HG03575 (cell line): ENCODE data around the gene TSHB.
"Not testable (repeated sequence)": the region's sequence is repeated elsewhere in the genome, so short reads cannot be mapped to it uniquely, and the experiment has no call there.

ENCODE experiments used
- ATAC-seq: cut with Tn5 transposase; IDR thresholded peaks from one replicate; pipeline ENCODE4 v1.9.1; 2021; ENCODE audit not compliant: unreplicated experiment, insufficient number of reproducible peaks, low FRiP score; ENCODE audit errors: extremely low read depth

TSHB gene

GRCh38 chr1:115029526-115029925 lies at the start of gene TSHB:
TSHB (plus strand) TSS chr1:115029826; CDS start chr1:115033363, 3,537 bp downstream.
- ATAC-seq, result no peak

- no peak for ATAC-seq
These were observed 47.4 kb upstream of the TSHB start for GRCh38 chr1:114982251-114982650.

GRCh38 chr1:114986286-114986685 lies 43.3 kb upstream of the TSHB start:
- no peak for ATAC-seq

- no peak for ATAC-seq
These were observed 41.5 kb upstream of the TSHB start for GRCh38 chr1:114988095-114988494.

GRCh38 chr1:114997510-114998289 lies 31.9 kb upstream of the TSHB start:
- no peak for ATAC-seq

GRCh38 chr1:115006191-115006590 lies 23.4 kb upstream of the TSHB start:
- no peak for ATAC-seq

- ATAC-seq, result no peak
These were observed 17.6 kb upstream of the TSHB start for GRCh38 chr1:115012006-115012405.

- no peak for ATAC-seq
These were observed 17.2 kb upstream of the TSHB start for GRCh38 chr1:115012434-115012833.

GRCh38 chr1:115013792-115014191 lies 15.8 kb upstream of the TSHB start:
- no peak for ATAC-seq

GRCh38 chr1:115019549-115019948 lies 10.1 kb upstream of the TSHB start:
- not testable (repeated sequence) for ATAC-seq

GRCh38 chr1:115021145-115021544 lies 8.5 kb upstream of the TSHB start:
- no peak for ATAC-seq

- no peak for ATAC-seq
These were observed 6.0 kb upstream of the TSHB start for GRCh38 chr1:115023593-115023992.

GRCh38 chr1:115031595-115031994 lies 2.0 kb downstream of the TSHB start:
- ATAC-seq, result no peak

GRCh38 chr1:115035652-115036051 lies 6.0 kb downstream of the TSHB start:
- no peak for ATAC-seq

GRCh38 chr1:115036814-115037507 lies 7.3 kb downstream of the TSHB start:
- no peak for ATAC-seq

GRCh38 chr1:115040501-115040900 lies 10.9 kb downstream of the TSHB start:
- no peak for ATAC-seq

GRCh38 chr1:115041654-115042053 lies 12.0 kb downstream of the TSHB start:
- no peak for ATAC-seq

GRCh38 chr1:115046751-115047150 lies 17.1 kb downstream of the TSHB start:
- ATAC-seq, result no peak

- no peak for ATAC-seq
These were observed 22.2 kb downstream of the TSHB start for GRCh38 chr1:115051850-115052249.

GRCh38 chr1:115052454-115053083 lies 22.9 kb downstream of the TSHB start:
- ATAC-seq, result no peak
